Hepatocyte (in vitro differentiated cells): ENCODE measurements around the gene CUX1.

ENCODE experiments used
- CTCF ChIP-seq: fragments of 200-600 bp; sonication (generic); IDR thresholded peaks from 2 replicates; pipeline ENCODE4 v1.5.1; 2016; ENCODE audit warnings: antibody characterized with exemption, mild to moderate bottlenecking; ENCODE audit not compliant: poor library complexity
- EZH2 ChIP-seq: fragments of 200-600 bp; sonication (generic); IDR thresholded peaks from 2 replicates; pipeline ENCODE4 v1.6.1; 2016; ENCODE audit warnings: antibody characterized with exemption, mild to moderate bottlenecking, borderline replicate concordance
- EZH2phosphoT487 ChIP-seq: fragments of 200-600 bp; sonication (generic); IDR thresholded peaks from one replicate; pipeline ENCODE4 v1.6.1; 2018; ENCODE audit warnings: antibody characterized with exemption, mild to moderate bottlenecking, low read depth, moderate library complexity; ENCODE audit not compliant: unreplicated experiment, severe bottlenecking

GRCh38 chr7:102050864-102051460 lies 233.5 kb downstream of the CUX1 start:
- TF ChIP-seq EZH2phosphoT487 (no peak), CTCF (no peak), EZH2 (no peak)
